ENCODE measurements around the gene GPR35.

DNA sequence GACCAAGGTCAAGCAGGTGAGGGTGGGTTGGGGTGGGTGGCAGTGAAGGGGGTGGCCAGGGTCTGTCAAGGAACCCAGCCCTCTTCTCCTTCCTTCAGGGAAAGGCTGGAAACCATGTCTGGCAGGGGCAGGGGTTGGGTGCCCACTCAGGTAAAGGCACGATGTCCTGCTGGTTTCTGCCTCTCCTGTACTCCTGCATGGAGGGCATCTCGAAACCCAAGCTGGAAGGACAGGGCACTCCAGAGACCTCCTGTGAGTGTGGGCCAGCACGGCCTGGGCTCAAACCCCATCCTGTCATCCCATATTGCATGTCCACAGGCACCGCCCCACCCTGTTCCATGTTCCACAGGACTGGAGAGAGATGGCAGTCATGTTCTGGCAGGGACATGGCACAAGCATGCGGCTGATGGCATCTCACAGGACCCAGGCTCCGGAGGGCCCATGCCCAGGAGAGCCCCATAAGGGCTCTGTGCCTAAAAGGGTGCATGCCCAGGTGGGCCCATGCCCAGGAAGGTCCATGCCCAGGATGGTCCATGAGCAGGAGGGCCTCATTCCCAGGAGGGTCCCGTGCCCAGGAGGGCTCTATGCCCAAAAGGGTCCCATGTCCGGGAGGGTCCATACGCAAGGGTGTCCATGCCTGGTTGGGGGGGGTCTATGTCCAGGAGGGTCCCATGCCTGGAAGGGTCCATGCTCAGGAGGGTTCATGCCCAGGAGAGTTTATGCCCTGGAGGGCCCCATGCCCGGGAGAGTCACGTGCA is 6.4 kb downstream of the GPR35 start:
- TF ChIP-seq, protein P1, sequence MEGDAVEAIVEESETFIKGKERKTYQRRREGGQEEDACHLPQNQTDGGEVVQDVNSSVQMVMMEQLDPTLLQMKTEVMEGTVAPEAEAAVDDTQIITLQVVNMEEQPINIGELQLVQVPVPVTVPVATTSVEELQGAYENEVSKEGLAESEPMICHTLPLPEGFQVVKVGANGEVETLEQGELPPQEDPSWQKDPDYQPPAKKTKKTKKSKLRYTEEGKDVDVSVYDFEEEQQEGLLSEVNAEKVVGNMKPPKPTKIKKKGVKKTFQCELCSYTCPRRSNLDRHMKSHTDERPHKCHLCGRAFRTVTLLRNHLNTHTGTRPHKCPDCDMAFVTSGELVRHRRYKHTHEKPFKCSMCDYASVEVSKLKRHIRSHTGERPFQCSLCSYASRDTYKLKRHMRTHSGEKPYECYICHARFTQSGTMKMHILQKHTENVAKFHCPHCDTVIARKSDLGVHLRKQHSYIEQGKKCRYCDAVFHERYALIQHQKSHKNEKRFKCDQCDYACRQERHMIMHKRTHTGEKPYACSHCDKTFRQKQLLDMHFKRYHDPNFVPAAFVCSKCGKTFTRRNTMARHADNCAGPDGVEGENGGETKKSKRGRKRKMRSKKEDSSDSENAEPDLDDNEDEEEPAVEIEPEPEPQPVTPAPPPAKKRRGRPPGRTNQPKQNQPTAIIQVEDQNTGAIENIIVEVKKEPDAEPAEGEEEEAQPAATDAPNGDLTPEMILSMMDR (optimal IDR thresholded peaks at IDR 0.05 in 1 of 3, IDR thresholded peaks at IDR 0.05 in 1 of 3, conservative IDR thresholded peaks at IDR 0.05 in 1 of 3; ENCODE audit: extremely low read depth in 1 of 3, insufficient read depth in 2 of 3, low read length in 3 of 3), result no peak
- no peak for TF ChIP-seq EZH2 (IDR thresholded peaks at IDR 0.05; ENCODE audit: low read length)
